CD4-positive, alpha-beta T cell (primary cell): ENCODE results near the gene DIABLO. TPM values are rescaled to one million over a fixed set of nuclear protein-coding genes. Genes with fewer than 3 reads are reported as not detected.

Experiments used
- ATAC-seq: fragments of 200-7000 bp; cut with Tn5 transposase; one replicate; pipeline ENCODE4 v1.10.0; 2022; ENCODE audit warnings: mild to moderate bottlenecking; ENCODE audit not compliant: poor library complexity
- CTCF ChIA-PET: fragments of 350-600 bp; sonication (Branson Sonifier 250); formaldehyde crosslinking; loops from one replicate; lab custom pipeline; 2021; ENCODE audit warnings: antibody characterized with exemption, inconsistent platforms; lab: Charles Lee
- POLR2A ChIA-PET: fragments of 350-600 bp; sonication (Branson Sonifier 250); formaldehyde crosslinking; loops from one replicate; lab custom pipeline; 2021; ENCODE audit warnings: antibody characterized with exemption, inconsistent platforms; lab: Charles Lee
- DNase-seq, 14 experiments: peaks; one replicate each; pipeline ENCODE4 v3.0.0-alpha.2; 2013 to 2020; ENCODE audit warnings: mixed read lengths in 2 of 14
- H3K27ac ChIP-seq, 2 donors: one replicate each; pipeline versions ENCODE4 v1.5.1 to v1.7.0; 2013; ENCODE audit warnings: low read length in 2 of 2, low read depth in 1 of 2, mild to moderate bottlenecking in 1 of 2
- H3K27me3 ChIP-seq, 2 experiments: 1 replicate in 1 of 2; 2 replicates in 1 of 2; pipeline versions ENCODE4 v1.6.1 to v1.7.0; 2013; ENCODE audit warnings: low read length in 2 of 2, control low read depth in 1 of 2, mild to moderate bottlenecking in 1 of 2, moderate library complexity in 1 of 2; ENCODE audit not compliant: insufficient read depth in 2 of 2, control insufficient read depth in 1 of 2
- H3K36me3 ChIP-seq: one replicate; pipeline ENCODE4 v1.6.1; 2013; ENCODE audit warnings: low read length, control low read depth; ENCODE audit not compliant: insufficient read depth
- H3K4me1 ChIP-seq: one replicate; pipeline ENCODE4 v1.6.1; 2013; ENCODE audit warnings: low read length, control low read depth; ENCODE audit not compliant: insufficient read depth
- H3K4me3 ChIP-seq: one replicate; pipeline ENCODE4 v1.5.1; 2013; ENCODE audit warnings: mild to moderate bottlenecking, low read length, moderate library complexity
- H3K9me3 ChIP-seq, 2 experiments: 1 replicate in 1 of 2; 2 replicates in 1 of 2; pipeline versions ENCODE4 v1.6.1 to v1.7.0; 2013; ENCODE audit warnings: low read length in 2 of 2, mild to moderate bottlenecking in 2 of 2, control low read depth in 1 of 2, moderate library complexity in 1 of 2; ENCODE audit not compliant: control insufficient read depth in 1 of 2, insufficient read depth in 1 of 2
- H3K27ac Mint-ChIP-seq: one replicate; pipeline ENCODE4 v1.8.0; 2020; ENCODE audit warnings: mixed read lengths
- H3K27me3 Mint-ChIP-seq: one replicate; pipeline ENCODE4 v1.8.0; 2021; ENCODE audit warnings: mixed read lengths
- H3K36me3 Mint-ChIP-seq: one replicate; pipeline ENCODE4 v1.8.0; 2021; ENCODE audit warnings: low read depth, mixed read lengths
- H3K4me1 Mint-ChIP-seq: one replicate; pipeline ENCODE4 v1.8.0; 2021; ENCODE audit warnings: low read depth, mixed read lengths
- H3K4me3 Mint-ChIP-seq: one replicate; pipeline ENCODE4 v1.8.0; 2020; ENCODE audit warnings: mild to moderate bottlenecking, mixed read lengths
- H3K9me3 Mint-ChIP-seq: one replicate; pipeline ENCODE4 v1.8.0; 2020; ENCODE audit warnings: mixed read lengths
- intact Hi-C, 2 experiments: fragments of 100-400 bp; cut with DNase I in 1 of 2; cut with micrococcal nuclease in 1 of 2; formaldehyde crosslinking; loops; one replicate each; pipeline versions ENCODE4 v1.15.1 to v1.9.0; 2023 to 2025; cut with DNase I, micrococcal nuclease
- total RNA-seq, 174 experiments: library from RNA in 2 of 174; stranded (reverse) in 2 of 174; gene quantifications; one replicate each; pipeline ENCODE4 v1.2.3 and lab custom pipeline; 2021 to 2026
- TF ChIP-seq, protein P1 (sequence below): fragments of 200-600 bp; IDR thresholded peaks from one replicate; pipeline ENCODE4 v1.8.0; 2022; ENCODE audit warnings: antibody characterized with exemption, mild to moderate bottlenecking

Gene DIABLO
- total RNA-seq, 2 experiments from 2014 or later = 90.3 to 91.3 TPM

GRCh38 chr12:122187466-122187865, 38.4 kb downstream of the DIABLO start:
- H3K36me3 ChIP-seq = no peaks in the 10 kb centered on the region
- H3K9me3 ChIP-seq = no peaks in the 10 kb centered on the region
- TF ChIP-seq, protein P1, sequence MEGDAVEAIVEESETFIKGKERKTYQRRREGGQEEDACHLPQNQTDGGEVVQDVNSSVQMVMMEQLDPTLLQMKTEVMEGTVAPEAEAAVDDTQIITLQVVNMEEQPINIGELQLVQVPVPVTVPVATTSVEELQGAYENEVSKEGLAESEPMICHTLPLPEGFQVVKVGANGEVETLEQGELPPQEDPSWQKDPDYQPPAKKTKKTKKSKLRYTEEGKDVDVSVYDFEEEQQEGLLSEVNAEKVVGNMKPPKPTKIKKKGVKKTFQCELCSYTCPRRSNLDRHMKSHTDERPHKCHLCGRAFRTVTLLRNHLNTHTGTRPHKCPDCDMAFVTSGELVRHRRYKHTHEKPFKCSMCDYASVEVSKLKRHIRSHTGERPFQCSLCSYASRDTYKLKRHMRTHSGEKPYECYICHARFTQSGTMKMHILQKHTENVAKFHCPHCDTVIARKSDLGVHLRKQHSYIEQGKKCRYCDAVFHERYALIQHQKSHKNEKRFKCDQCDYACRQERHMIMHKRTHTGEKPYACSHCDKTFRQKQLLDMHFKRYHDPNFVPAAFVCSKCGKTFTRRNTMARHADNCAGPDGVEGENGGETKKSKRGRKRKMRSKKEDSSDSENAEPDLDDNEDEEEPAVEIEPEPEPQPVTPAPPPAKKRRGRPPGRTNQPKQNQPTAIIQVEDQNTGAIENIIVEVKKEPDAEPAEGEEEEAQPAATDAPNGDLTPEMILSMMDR = no peak
- Mint-ChIP-seq H3K36me3 (no peaks in the 10 kb centered on the region), H3K9me3 (no peaks in the 10 kb centered on the region), H3K27me3 (peaks cover 8% of the 10 kb centered on the region), H3K4me1 (peaks cover 3% of the 10 kb centered on the region), H3K4me3 (no peak overlapping the region), H3K27ac (no peak overlapping the region)
- peaks cover 20% of the 10 kb centered on the region for H3K4me1 ChIP-seq
- no peak overlapping the region for H3K27ac ChIP-seq
- intact Hi-C loops = loop anchor here in 1 of 2 experiments (5.0 kb wide), 1 partner anchor 50 kb away; no protein-coding TSS in a partner anchor
- ATAC-seq = no peak
- H3K27me3 ChIP-seq = no peaks in the 10 kb centered on the region
- ChIA-PET CTCF (no interaction called here), POLR2A (no interaction called here)
- no peak overlapping the region for H3K4me3 ChIP-seq
- no peak for DNase-seq

DNA sequence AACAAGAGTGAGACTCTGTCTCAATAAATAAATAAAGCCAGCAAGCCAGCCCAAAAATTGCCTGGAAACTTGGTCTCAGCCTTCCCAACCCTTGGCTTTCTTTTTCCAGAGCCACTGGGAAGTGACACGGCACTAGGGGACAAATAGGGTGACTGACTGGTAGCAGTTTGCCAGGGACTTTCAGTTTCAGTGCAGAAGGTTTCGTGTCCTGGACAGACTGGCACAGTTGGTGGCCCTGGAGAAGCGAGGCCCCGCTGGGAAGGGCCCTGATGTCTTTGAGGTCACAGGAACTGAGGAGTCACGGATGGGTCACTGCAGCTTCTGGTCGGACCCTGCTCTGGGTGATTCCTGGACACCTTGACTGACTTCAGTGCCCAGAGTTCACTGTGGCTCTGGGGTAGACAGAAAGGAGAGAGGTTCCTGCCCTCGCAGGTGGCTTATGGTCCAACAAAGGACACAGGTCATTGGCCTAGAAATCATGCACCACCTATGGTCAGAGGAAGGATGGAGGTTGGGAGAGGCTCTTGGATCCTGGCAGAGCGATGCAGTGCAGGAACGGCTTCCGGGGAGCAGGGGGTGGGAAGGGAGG, 40.3 kb downstream of the DIABLO start:
- Histone ChIP-seq H3K36me3 (no peaks in the 10 kb centered on the region), H3K9me3 (no peaks in the 10 kb centered on the region), H3K27ac (no peak overlapping the region), H3K4me3 (no peak overlapping the region), H3K27me3 (no peaks in the 10 kb centered on the region), H3K4me1 (peaks cover 14% of the 10 kb centered on the region)
- ATAC-seq = no peak
- no peaks in the 10 kb centered on the region for H3K9me3 Mint-ChIP-seq
- peaks cover 3% of the 10 kb centered on the region for H3K27me3 Mint-ChIP-seq
- POLR2A ChIA-PET = no interaction called here
- CTCF ChIA-PET = no interaction called here
- peaks cover 3% of the 10 kb centered on the region for H3K4me1 Mint-ChIP-seq
- TF ChIP-seq, protein P1 = no peak
- intact Hi-C loops = loop anchor here in 1 of 2 experiments (5.0 kb wide), 1 partner anchor 48 kb away; no protein-coding TSS in a partner anchor
- no peaks in the 10 kb centered on the region for H3K36me3 Mint-ChIP-seq
- no peak overlapping the region for H3K27ac Mint-ChIP-seq
- no peak for DNase-seq
- H3K4me3 Mint-ChIP-seq = no peak overlapping the region

DNA sequence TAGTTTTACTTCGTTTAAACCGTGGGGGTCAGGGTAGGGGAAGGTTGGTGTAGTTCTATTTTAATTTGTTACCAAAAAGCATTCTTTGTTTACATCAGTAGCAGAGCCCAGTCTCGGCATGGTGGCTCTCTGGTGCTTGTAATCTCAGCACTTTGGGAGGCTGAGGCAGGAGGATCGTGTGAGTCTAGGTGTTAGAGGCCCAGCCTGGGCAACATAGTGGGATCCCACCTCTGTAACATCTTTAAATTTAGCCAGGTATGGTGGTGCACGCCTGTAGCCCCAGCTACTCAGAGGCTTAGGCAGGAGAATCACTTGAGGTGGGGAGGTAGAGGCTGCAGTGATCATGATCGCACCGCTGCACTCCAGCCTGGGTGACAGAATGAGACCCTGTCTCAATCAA, 40.8 kb downstream of the DIABLO start:
- POLR2A ChIA-PET = no interaction called here
- Mint-ChIP-seq H3K4me3 (no peak overlapping the region), H3K27me3 (peaks cover 3% of the 10 kb centered on the region), H3K36me3 (no peaks in the 10 kb centered on the region), H3K27ac (no peak overlapping the region), H3K9me3 (no peaks in the 10 kb centered on the region), H3K4me1 (peaks cover 3% of the 10 kb centered on the region)
- no peak overlapping the region for H3K4me3 ChIP-seq
- no peaks in the 10 kb centered on the region for H3K9me3 ChIP-seq
- peaks cover 14% of the 10 kb centered on the region for H3K4me1 ChIP-seq
- CTCF ChIA-PET = no interaction called here
- DNase-seq (no peak), ATAC-seq (no peak)
- intact Hi-C loops = loop anchor here in 1 of 2 experiments (5.0 kb wide), 1 partner anchor 48 kb away; no protein-coding TSS in a partner anchor
- TF ChIP-seq, protein P1 = no peak
- H3K27me3 ChIP-seq = no peaks in the 10 kb centered on the region
- no peaks in the 10 kb centered on the region for H3K36me3 ChIP-seq
- no peak overlapping the region for H3K27ac ChIP-seq
